ENCODE data around the gene MON2.
"Not testable (repeated sequence)": the region's sequence is repeated elsewhere in the genome, so short reads cannot be mapped to it uniquely, and the experiment has no call there.

The MON2 gene, protein sequence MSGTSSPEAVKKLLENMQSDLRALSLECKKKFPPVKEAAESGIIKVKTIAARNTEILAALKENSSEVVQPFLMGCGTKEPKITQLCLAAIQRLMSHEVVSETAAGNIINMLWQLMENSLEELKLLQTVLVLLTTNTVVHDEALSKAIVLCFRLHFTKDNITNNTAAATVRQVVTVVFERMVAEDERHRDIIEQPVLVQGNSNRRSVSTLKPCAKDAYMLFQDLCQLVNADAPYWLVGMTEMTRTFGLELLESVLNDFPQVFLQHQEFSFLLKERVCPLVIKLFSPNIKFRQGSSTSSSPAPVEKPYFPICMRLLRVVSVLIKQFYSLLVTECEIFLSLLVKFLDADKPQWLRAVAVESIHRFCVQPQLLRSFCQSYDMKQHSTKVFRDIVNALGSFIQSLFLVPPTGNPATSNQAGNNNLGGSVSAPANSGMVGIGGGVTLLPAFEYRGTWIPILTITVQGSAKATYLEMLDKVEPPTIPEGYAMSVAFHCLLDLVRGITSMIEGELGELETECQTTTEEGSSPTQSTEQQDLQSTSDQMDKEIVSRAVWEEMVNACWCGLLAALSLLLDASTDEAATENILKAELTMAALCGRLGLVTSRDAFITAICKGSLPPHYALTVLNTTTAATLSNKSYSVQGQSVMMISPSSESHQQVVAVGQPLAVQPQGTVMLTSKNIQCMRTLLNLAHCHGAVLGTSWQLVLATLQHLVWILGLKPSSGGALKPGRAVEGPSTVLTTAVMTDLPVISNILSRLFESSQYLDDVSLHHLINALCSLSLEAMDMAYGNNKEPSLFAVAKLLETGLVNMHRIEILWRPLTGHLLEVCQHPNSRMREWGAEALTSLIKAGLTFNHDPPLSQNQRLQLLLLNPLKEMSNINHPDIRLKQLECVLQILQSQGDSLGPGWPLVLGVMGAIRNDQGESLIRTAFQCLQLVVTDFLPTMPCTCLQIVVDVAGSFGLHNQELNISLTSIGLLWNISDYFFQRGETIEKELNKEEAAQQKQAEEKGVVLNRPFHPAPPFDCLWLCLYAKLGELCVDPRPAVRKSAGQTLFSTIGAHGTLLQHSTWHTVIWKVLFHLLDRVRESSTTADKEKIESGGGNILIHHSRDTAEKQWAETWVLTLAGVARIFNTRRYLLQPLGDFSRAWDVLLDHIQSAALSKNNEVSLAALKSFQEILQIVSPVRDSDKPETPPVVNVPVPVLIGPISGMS (N-terminal part only)

GRCh38 chr12:62466594-62467491 is at the start of gene MON2:
Gene MON2, plus strand, starts transcription at chr12:62466826. Its CDS starts 382 bp downstream, at chr12:62467208.
- peak; percentile 95 for DNase-seq

- no peak for DNase-seq
These were observed 40.5 kb upstream of the MON2 start for GRCh38 chr12:62426089-62426488.

DNA sequence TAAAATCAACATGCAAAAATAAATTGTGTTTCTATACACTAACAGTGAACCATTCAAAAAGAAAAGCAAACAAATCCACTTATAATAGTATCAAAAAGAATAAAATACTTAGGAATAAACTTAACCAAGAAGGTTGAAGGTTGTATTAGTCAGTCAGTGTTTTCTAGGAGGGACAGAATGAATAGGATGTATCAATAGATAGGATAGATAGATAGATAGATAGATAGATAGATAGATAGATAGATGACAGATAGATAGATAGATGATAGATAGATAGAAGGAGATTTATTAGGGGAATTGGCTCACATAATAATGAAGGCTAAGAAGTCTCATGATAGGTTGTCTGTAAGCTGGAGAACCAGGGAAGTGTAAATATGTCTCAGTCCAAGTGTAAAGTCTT is 37.2 kb upstream of the MON2 start:
- no peak for DNase-seq

GRCh38 chr12:62434494-62435302 is 31.9 kb upstream of the MON2 start:
- DNase-seq = peak; percentile 68

DNA sequence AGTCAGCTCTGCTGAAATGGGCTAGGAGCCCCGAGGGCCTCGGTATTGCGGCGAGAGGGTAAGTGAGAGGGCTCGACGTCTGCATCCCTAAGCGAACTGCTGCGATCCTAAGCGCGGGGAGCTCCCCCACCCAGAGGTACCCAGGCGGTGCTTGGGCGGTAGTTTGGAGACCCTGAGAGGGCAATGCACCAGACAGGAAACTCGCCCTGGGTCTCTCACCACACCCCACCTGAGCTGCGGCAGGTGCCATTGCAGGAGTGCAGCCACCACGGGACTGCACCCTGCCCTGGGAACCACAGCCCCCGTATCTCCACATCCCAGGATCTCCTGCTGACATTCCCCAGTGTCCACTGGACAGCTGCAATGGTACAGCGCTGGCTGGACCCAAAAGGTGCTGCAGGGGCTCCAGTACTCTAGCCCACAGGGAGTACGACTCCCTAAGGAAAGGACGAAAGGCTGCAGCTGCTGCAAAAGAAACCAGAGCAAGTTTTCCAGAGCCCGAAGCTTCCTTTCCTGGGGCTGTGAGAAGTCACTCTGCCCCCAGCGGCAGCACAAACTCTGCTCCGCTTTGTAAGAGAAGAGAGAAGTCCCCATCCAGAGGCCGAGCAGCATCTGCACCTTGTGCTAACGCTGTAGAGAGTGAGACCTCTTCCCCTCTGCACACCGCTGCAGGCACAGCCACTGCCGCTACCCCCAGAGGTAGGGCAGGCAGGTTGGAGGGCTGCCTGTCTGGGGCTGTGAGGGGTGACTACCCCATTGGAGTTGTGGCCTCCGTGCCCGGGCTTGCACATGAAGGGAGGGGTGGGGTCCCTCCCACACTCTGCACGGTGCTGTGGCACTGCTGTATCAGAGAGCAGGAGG is 31.1 kb upstream of the MON2 start:
- peak; percentile 90 for DNase-seq

DNA sequence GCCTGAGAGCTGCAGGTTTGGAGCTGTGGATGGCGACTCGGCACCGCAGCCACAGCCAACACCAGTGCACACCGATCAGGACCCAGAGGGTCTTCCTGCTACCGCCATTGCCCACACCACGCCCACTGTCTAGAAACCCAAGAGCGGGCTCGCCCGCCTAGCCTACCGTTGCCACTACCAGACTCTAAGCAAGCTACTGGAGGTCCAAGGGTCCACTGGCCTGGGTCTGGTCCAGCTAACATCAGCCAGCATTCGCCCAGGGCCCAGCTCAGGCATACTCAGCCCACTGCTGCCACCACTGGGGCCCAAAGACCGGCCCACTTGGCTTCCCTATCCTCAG is 30.5 kb upstream of the MON2 start:
- DNase-seq = no peak

DNA sequence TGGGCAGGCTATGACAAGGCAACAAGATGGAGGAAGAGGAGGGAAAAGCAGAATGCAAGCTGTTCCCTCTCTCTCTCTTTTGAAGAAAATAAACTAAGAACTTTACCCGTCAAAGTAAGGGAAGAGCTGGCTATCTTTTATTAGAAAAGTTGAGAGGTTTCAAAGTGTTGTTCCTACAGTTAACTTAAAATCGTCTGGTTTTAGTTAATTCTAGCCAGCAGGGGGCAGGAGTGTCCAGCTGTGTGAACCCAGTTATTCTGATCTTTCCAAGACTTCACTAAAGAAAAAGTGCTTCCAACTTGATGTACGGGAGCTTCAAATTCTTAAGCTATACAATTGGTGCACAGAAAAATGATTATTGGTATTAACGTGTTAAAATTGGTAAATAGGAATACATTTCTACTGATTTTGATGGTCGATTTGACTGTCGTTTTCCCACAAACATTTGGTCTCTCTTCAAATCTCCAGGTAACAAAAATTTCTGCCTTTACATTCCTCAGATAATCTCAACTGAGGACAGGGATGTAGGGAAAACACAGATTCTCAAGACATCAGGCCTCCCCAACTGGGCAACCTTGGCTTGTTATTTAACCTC is 28.4 kb upstream of the MON2 start:
- peak; percentile 60 for DNase-seq

GRCh38 chr12:62446754-62447452 is 19.7 kb upstream of the MON2 start:
- DNase-seq = no peak

DNA sequence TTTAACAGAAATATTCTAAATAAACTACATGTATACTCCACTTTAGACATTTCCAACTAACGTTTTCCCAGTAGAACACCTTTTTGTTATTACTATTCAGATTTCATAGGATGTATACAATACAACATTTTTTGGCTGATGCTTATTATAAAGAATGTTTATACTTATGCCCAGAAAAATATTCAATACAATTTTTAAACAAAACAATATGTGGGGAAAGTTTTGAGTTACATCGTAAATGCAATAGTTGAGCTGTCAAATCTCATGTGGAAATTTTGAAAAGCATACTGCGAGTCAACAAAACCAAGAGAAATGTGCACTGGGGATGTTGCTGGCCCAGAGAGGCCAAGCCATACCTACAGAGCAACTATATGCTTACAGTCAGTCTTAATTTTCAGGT is 18.2 kb upstream of the MON2 start:
- DNase-seq = no peak

DNA sequence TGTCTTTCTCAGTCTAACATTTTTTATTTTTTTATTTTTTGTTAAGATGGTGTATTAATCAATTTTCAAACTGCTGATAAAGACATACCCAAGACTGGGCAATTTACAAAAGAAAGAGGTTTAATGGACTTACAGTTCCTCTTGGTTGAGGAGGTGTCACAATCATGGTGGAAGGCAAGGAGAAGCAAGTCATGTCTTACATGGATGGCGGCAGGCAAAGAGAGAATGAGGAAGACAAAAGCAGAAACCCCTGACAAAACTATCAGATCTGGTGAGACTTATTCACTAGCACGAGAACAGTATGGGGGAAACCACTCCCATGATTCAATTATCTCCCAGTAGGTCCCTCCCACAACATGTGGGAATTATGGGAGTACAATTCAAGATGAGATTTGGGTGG is 11.2 kb upstream of the MON2 start:
- DNase-seq = not testable (repeated sequence)

- DNase-seq = no peak
These were observed 8.0 kb upstream of the MON2 start for GRCh38 chr12:62458626-62459025.

- no peak for DNase-seq
These were observed 6.7 kb upstream of the MON2 start for GRCh38 chr12:62459976-62460375.

GRCh38 chr12:62461171-62461837 is 5.3 kb upstream of the MON2 start:
- not testable (repeated sequence) for DNase-seq

DNA sequence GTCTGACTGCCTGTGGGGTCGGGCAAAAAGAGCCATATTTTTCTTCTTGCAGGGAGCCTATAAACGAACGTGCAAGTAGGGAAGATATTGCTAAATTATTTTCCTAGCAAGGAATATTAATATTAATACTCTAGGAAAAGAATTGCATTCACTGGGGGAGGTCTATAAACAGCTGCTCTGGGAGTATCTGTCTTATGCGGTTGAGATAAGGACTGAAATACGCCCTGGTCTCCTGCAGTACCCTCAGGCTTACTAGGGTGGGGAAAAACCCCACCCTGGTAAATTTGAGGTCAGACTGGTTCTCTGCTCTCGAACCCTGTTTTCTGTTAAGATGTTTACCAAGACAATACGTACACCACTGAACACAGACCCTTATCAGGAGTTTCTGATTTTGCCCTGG is 3.4 kb upstream of the MON2 start:
- not testable (repeated sequence) for DNase-seq

- DNase-seq = peak; percentile 73
These were observed 520 bp upstream of the MON2 start for GRCh38 chr12:62466018-62466593.

- no peak for DNase-seq
These were observed 1.8 kb downstream of the MON2 start for GRCh38 chr12:62468397-62468796.

GRCh38 chr12:62468935-62469334 is 2.3 kb downstream of the MON2 start:
- DNase-seq = no peak

DNA sequence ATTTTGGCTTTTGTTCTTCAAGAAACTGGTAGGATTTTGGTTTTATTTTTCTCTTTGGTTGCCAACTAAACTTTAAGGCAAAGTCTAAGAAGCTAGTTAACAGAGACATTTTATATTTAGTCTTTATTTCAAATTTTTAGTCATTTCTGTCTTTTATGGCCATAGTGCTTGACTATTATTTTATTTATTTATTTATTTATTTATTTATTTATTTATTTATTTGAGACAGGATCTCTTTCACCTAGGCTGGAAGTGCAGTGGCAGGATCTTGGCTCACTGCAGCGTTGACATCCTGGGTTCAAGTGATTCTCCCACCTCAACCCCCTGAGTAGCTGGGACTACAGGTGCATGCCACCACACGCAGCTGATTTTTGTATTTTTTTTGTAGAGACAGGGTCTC is 3.1 kb downstream of the MON2 start:
- DNase-seq = no peak
